Skin epidermis (tissue), 12 donors: ENCODE data around the gene RNPEPL1.

Experiments
- H3K27ac ChIP-seq, 21 experiments: fragments of 200-600 bp; sonication (generic) in 11 of 21; one replicate each; pipeline ENCODE4 v1.5.0; 2020; ENCODE audit warnings: mild to moderate bottlenecking in 3 of 21, inconsistent platforms in 2 of 21, moderate library complexity in 2 of 21
- H3K4me3 ChIP-seq, 7 experiments: fragments of 200-600 bp; sonication (generic) in 2 of 7; one replicate each; pipeline ENCODE4 v1.5.0; 2020; ENCODE audit warnings: inconsistent platforms in 2 of 7, mild to moderate bottlenecking in 2 of 7, moderate library complexity in 1 of 7

Gene RNPEPL1

GRCh38 chr2:240574386-240575100 is 6.3 kb downstream of the RNPEPL1 start:
- Histone ChIP-seq H3K27ac (peak overlapping the region in 2 of 21 experiments; percentile 26 to 72), H3K4me3 (no peak overlapping the region)

GRCh38 chr2:240575101-240575965 is 7.0 kb downstream of the RNPEPL1 start:
- H3K4me3 ChIP-seq = no peak overlapping the region
- H3K27ac ChIP-seq = peak overlapping the region in 5 of 21 experiments; percentile 12 to 72 (median 54)

DNA sequence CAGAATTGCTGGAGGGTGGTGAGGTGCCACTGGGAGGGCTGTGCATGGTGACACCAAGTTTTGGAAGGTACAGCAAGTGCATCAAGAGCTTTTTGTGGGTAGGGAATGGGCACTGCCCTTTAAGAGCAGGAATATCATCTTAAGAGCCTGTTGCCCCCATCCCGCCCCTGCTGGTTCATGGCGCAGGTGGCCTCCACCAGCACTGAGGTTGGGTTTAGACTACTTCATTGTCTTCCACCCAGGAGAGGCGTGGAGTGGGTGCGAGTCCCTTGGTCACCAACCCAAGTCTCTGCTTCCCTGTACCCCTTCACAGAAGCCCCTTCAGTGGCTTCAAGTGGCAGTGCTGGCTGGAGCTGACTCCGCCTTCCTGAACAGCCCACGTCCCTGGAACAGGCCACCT is 7.8 kb downstream of the RNPEPL1 start:
- Histone ChIP-seq H3K27ac (peak overlapping the region in 2 of 21 experiments; percentile 12 to 72), H3K4me3 (no peak overlapping the region)

DNA sequence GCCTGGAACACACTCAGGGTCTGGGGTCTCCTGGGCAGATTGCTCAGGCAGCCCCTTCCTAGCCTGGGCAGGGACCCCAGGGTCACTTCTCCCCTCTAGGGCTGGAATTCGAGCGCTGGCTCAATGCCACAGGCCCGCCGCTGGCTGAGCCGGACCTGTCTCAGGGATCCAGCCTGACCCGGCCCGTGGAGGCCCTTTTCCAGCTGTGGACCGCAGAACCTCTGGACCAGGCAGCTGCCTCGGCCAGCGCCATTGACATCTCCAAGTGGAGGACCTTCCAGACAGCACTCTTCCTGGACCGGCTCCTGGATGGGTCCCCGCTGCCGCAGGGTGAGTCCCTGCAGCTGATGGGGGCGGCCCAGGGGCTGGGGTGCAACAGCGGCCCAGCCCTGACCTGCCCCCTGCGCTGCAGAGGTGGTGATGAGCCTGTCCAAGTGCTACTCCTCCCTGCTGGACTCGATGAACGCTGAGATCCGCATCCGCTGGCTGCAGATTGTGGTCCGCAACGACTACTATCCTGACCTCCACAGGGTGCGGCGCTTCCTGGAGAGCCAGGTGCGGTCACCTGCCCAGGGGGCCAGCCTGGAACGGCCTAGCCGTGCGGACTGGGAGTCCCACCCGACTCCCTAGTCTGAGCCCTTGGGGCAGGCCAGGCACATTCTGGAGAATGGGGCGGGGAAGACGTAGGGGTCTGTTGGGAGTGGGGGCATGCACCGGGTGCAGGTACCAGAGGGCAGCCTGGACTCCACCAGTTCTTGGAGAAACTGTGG is 8.3 kb downstream of the RNPEPL1 start:
- no peak overlapping the region for H3K4me3 ChIP-seq

DNA sequence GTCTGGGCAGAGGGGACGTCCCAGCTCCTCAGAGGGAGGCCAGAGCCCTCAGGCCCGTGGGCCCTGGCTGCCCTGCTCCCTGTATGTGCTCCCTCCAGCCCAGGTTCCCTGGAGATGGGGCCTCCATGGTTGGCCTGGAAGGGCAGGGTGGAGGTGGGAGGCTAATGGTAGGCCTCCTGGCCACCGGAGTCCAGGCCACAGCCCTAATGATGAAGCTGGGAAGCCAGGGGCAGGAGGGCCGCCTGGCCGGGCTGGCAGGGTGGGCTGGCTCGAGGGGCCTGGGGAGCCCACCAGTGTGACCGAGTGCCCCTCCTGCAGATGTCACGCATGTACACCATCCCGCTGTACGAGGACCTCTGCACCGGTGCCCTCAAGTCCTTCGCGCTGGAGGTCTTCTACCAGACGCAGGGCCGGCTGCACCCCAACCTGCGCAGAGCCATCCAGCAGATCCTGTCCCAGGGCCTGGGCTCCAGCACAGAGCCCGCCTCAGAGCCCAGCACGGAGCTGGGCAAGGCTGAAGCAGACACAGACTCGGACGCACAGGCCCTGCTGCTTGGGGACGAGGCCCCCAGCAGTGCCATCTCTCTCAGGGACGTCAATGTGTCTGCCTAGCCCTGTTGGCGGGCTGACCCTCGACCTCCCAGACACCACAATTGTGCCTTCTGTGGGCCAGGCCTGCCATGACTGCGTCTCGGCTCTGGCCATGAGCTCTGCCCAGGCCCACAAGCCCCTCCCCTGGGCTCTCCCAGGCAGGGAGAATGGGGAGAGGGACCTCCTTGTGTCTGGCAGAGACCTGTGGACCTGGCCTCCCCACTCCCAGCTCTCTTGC is 9.2 kb downstream of the RNPEPL1 start:
- Histone ChIP-seq H3K27ac (peak overlapping the region in 1 of 21 experiments; percentile 7), H3K4me3 (no peak overlapping the region)

More for the DNA sequence above, 8.3 kb downstream of the RNPEPL1 start:
- H3K27ac ChIP-seq = no peak overlapping the region

- Histone ChIP-seq H3K27ac (peak overlapping the region in 3 of 21 experiments; percentile 7 to 37 (median 11)), H3K4me3 (no peak overlapping the region)
Measured at GRCh38 chr2:240578110-240578450, 9.8 kb downstream of the RNPEPL1 start.

- Histone ChIP-seq H3K27ac (peak overlapping the region in 6 of 21 experiments; percentile 7 to 70 (median 41)), H3K4me3 (no peak overlapping the region)
Measured at GRCh38 chr2:240578488-240578887, 10.2 kb downstream of the RNPEPL1 start.

- H3K4me3 ChIP-seq = no peak overlapping the region
- H3K27ac ChIP-seq = peak overlapping the region in 18 of 21 experiments; percentile 25 to 77 (median 64)
Measured at GRCh38 chr2:240579071-240579762, 10.9 kb downstream of the RNPEPL1 start.

DNA sequence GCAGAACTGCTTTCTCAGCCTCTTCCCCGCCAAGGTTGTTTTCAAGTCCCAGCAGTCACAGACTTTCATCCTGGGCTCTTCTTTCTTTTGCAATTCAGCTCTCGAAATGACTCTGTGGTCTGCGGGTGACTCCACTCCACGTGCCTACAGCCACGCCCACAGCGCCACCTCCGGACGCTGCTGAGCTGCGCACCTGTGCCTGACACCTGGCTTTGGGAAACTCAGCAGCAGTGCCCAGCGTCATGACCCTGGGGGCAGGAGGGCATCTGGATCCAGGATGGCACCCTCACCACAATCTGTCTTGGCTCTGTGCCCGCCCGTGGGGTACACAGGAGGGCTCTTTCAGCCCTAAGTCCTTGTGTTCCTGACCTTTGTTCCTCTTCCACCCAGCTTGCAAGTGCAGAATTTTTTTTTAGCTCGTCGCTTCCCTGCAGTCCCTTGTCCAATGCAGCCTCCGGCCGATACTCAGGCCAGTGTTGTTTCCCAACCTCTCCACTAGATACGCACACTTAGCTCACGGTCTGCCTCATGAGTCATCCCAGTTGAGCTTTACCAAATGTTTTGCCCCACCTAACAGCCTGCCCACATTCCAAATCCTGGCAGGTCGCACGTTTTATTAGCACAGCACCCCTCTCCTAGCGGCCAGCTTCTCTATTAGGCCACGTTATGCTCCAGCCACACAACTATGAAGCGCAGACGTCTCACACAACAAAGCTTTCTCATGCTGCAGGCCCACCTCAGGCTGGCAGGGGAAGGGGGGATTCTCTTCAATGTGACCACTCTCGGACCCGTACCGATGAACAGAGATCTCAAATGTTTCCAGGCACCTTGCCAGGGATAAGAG is 11.7 kb downstream of the RNPEPL1 start:
- H3K27ac ChIP-seq = peak overlapping the region in 17 of 21 experiments; percentile 43 to 77 (median 64)

DNA sequence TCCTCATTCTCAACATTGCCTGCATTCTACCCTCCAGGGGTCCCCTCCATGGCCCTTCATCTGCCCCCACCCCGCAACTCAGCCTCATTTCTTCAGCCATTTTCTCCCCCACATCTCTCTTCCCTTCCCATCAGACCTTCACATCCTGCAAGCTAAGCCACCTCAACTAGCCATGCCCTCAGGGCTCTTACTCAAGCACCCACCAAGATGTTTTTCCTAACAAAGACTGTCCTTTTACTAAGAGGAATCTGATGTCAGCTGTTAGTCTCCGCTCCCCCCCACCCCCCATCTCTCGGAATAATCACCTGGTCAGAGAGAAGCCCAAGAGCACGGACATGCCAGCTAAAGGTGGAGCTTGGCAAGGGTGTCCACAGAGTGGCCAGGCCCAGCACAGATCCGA is 13.5 kb downstream of the RNPEPL1 start:
- Histone ChIP-seq H3K4me3 (no peak overlapping the region), H3K27ac (no peak overlapping the region)

More for the DNA sequence above, 11.7 kb downstream of the RNPEPL1 start:
- H3K4me3 ChIP-seq = no peak overlapping the region

GRCh38 chr2:240582781-240583180 is 14.5 kb downstream of the RNPEPL1 start:
- H3K27ac ChIP-seq = no peak overlapping the region
- no peak overlapping the region for H3K4me3 ChIP-seq

DNA sequence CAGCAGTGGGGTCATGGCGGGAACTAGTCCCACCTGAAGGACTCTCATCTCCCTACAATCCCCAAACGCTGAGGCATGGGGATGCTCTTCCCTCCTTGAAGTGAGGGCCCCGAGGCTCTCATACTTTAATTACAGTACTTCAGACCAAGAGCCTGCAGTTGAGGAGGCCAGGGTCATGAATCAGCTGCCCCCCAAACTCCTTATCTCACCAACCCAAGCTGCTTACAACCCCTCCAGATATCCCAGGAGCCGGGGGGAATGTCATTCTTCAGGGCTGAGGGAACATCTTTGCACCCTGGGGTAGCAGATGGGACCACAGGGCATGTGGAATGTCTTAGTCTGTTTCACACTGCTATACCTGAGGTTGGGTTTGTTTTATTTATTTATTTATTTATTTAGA is 15.5 kb downstream of the RNPEPL1 start:
- Histone ChIP-seq H3K27ac (no peak overlapping the region), H3K4me3 (no peak overlapping the region)

- H3K4me3 ChIP-seq = peak overlapping the region in 1 of 7 experiments; percentile 93
- peak overlapping the region in 6 of 21 experiments; percentile 84 to 98 (median 94) for H3K27ac ChIP-seq
Measured at GRCh38 chr2:240584486-240585031, 16.3 kb downstream of the RNPEPL1 start.

GRCh38 chr2:240585101-240585500 is 16.8 kb downstream of the RNPEPL1 start:
- Histone ChIP-seq H3K27ac (peak overlapping the region in 14 of 21 experiments; percentile 84 to 99 (median 94)), H3K4me3 (peak overlapping the region; percentile 73 to 99 (median 86))

GRCh38 chr2:240585681-240586197 is 17.5 kb downstream of the RNPEPL1 start:
- Histone ChIP-seq H3K27ac (peak overlapping the region; percentile 73 to 99 (median 93)), H3K4me3 (peak overlapping the region; percentile 73 to 99 (median 86))

GRCh38 chr2:240586198-240586918 is 18.1 kb downstream of the RNPEPL1 start, which contains the start of gene CAPN10:
TSS of gene CAPN10 (plus strand) at chr2:240586734. CDS start at chr2:240586912, 178 bp downstream.
- peak within 1 kb of the TSS; percentile 73 to 99 (median 86) for H3K4me3 ChIP-seq
- H3K27ac ChIP-seq = peak within 1 kb of the TSS; percentile 73 to 99 (median 93)
